NCI-H82 (cell line): ENCODE data around the gene MYLK.

ENCODE experiments used
- DNase-seq: peaks from one replicate; lab custom pipeline; 2025; lab: John Stamatoyannopoulos, UW

Gene MYLK

DNA sequence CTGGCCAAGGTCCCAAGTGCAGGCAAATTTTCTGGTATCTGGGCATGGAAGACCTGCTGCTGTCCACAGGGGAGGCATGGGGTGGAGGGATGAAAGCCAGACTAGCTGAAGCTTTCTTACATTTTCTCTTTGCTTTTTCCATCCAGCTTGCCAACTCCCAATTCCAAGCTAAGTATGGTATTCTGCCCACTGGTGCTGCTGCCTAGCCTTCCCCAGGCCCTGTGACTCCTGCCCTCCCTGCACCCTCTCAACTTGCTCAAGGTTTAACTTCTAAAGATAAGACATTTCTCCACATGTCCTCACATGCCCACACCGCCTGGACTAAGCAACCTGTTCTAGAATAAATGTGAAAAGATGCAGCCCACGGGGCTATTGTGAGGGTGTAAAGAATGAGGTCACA, 239.8 kb downstream of the MYLK start:
- no peak for DNase-seq

DNA sequence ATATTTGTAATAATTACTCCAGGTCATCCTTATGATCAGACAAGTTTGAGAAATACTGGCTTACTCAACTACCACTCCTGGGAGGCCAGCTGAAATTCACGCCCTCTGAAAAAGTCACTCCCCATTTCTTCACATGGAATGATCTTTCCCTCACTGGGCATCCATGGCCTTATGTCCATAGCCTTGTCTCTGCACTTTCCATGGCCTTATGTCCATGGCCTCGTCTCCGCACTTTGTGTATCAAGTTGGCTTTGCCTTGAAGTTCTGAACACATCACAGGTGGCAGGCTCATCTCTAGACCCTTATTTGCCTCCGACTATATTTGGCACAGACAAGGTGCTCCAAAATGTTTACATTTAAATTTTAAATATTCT, 241.2 kb downstream of the MYLK start:
- DNase-seq = no peak

GRCh38 chr3:123642182-123642956, 241.8 kb downstream of the MYLK start:
- DNase-seq = peak; percentile 94

DNA sequence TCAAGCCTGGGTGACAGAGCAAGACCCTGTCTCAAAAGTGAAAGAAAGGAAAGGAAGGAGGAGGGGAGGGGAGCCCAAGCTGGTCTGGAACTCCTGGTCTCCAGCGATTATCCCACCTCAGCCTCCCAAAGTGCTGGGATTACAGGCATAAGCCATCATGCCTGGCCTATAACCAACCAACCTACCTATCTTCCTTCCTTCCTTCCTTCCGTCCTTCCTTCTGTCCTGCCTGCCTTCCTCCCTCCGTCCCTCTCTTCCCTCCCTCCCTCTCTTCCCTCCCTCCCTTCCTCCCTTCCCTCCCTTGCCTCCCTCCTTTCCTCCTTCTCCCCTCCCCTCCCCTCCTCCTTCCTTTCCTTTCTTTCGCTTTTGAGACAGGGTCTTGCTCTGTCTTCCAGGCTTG, 242.6 kb downstream of the MYLK start:
- peak; percentile 37 for DNase-seq

DNA sequence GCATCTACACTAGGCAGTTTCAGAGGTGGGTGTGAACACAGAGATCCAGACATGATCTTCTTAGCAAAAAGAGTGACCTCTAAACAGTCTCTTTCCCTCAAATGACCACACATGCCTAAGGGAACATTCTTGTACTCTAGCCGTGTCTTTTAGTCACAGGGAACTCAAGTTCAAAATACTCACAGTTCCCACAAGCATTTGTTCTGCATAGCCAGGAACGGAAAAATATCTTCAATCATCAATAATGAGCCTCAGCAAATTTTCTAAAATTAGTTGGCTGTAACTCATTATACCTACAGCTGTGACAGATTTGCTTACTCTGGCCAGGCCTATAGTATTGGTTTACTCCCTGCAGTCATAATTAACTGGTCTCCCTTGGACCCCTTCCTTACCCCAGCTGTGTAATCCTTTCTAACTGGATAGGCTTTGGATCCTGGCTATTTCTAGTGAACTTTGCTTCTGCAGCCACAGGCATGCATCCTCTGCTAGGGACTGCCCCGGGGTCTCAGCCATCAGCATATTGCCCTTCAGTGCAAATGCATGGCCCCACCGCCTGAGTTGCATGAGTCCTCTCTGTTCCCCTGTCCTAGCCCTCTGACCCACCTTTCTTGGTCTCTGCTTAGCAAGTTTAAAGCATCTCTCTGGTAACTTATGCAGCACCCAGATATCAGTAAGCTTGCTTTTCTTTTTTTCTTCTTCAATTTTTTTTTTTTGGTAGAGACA, 243.2 kb downstream of the MYLK start:
- peak; percentile 84 for DNase-seq

DNA sequence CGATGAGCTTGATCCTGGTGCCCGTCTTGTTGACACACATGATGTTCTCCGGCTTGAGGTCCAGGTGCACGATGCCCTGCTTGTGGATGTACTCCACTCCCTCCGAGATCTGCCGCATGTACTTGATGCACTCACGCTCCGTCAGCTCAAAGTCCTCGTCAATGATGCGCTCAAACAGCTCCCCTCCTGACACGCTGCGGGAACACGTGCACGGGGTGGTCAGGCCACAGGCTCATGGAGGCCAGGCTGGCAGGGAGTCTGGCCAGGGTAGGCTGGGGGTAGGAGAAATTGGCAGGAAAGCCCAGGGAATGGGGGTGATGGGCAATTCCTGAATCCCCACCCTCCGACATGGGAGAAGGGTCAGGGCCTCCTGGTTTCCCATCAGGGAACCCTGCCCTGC, 243.8 kb downstream of the MYLK start:
- no peak for DNase-seq

DNA sequence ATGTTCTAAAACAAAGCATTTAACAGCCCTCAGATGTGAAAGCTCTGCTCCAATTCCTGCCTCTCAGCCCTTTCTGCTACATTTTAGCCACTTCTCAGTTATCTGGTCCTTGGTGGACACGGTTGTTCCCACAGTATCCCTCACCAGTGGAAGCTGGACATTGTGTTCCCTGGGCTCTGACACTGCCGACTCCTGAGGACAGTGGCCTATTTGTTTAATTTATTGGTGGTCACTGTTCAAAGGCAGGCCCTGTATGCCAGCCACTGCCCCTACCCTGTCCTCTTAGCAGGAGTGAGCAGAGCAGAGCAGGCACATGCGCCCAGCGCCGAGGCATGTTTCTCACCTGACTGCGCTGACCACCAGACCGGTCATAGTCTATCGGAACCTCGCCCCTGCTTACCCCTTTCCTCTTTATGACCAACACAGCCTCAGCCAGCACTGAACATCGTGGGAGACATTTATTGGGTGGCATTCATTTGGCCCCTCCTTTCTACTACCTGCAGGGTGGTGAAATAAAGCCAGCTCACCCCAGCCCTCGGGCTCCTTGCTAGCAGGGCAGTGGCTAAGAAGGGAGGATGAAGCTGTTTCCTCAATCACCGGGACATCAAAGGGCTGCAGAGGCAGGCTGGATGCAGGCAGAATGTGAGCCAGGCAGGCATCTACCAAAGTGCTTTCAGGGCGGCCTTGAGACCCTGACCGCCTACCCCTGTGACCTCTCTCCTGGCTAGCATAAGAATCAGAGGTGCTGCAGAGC, 245.0 kb downstream of the MYLK start:
- DNase-seq = no peak

GRCh38 chr3:123637841-123638240, 246.3 kb downstream of the MYLK start:
- no peak for DNase-seq

DNA sequence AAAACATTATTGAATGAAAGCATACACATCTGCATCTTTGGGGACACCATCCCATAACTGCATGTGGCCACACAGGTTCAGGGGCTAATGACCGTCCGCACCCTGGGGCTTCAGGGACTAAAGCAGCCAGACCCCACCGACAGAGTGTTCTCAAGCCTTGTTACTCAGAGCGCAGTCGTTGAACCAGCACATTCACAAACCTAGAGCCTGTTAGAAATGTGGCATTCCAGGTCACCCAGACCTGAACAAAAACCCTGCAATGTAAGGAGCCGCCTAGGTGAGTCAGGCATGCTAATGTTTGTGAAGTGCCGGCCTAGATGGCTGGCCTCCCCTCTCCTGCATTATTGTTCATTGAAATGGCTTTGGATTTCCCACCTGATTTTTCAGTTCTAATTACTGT, 247.0 kb downstream of the MYLK start:
- peak; percentile 34 for DNase-seq

- peak; percentile 99 for DNase-seq
Measured at GRCh38 chr3:123636431-123636841, 247.7 kb downstream of the MYLK start.

DNA sequence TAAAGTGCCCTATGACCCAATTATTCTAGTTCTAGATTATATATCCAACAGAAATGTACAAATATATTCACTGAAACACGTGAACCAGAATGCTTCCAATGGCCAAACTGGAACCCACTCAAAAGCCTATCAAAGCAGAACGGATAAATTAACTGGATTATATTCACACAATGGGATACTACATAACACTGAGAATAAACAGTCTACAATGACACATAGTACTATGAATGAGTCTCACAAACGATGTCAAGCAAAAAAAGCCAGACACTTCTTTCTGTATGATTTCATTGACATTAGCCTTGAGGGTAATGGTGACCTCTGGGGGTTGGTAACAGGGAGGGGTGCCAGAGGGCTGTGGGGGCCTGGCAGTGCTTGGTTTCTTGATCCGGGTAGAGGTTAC, 248.4 kb downstream of the MYLK start:
- DNase-seq = no peak

DNA sequence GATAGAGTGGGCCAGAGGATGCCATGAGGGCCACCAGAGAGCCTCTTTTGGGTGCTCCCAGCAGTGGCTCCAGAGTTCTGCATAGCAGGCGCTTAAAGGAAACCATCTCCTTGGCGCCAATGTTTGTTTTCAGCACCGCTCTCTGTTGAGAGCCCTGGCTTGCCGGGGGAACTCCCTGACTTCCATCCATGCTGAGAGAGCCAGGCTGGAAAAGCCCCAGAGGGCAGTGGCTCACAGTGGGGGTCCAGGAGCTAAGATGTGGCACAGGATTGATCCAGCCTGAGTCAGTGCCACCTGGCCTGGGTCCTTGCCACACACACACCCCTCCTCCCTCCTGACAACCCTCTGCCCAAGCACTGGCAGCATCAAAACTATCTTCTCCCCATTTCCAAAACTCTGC, 248.9 kb downstream of the MYLK start:
- no peak for DNase-seq

- no peak for DNase-seq
Measured at GRCh38 chr3:123634149-123635051, 249.7 kb downstream of the MYLK start.

DNA sequence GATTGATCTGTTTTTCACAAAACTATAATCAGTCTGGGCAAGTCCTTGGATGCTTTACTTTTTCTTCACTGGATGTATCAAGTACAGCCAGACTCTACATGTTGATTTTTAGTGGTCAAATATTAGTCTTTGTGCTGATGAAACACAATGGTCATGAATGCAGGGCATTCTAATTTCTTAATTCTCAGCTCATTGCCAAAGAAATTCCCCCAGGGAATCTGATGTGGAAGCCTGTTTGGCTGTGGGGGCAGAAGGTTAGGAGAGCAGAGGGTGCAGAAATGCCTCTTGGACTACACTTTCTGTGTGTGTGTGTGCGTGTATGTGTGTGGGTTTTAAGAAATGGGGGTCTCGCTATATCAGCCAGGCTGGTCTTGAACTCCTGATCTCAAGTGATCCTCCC, 250.6 kb downstream of the MYLK start:
- DNase-seq = no peak

DNA sequence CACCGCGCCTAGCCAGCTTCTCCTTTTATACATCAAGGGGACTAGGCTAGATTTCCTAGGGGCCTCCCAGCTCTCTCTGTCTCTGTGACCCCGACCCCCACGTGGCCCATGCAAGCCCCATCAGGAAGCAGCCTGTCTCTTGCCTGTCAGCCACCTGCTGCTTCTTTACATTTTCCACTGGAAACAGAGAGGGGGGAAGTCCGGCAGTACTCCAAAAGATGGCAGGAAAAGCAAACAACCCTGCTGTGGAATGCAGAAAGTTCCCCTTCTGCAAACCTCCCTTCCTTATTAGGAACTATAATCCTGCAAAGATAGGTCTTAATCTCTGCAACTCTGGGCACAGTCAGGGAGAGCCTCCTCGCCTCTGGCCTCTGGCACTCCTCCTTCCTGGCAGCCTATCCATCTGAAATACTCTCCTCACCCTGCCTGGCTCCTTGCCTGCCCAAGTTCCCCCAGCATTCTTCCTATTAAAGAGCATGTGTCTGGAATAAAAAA, 251.9 kb downstream of the MYLK start:
- peak; percentile 47 for DNase-seq

DNA sequence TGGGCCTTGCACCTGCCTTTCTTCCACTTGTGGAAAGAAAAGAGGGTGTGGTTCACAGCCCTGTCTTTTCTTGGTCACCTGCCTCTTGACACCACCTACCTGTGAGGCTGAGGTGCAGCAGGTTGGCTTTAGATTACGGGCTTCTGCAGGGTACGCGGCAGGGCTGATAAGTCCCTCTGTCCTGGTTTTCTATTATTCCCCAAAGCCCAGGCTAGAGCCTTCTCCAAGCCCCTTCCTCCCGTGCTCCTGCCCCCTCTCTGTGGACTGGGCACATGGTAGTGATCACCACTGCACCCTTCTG, 254.4 kb downstream of the MYLK start:
- no peak for DNase-seq

DNA sequence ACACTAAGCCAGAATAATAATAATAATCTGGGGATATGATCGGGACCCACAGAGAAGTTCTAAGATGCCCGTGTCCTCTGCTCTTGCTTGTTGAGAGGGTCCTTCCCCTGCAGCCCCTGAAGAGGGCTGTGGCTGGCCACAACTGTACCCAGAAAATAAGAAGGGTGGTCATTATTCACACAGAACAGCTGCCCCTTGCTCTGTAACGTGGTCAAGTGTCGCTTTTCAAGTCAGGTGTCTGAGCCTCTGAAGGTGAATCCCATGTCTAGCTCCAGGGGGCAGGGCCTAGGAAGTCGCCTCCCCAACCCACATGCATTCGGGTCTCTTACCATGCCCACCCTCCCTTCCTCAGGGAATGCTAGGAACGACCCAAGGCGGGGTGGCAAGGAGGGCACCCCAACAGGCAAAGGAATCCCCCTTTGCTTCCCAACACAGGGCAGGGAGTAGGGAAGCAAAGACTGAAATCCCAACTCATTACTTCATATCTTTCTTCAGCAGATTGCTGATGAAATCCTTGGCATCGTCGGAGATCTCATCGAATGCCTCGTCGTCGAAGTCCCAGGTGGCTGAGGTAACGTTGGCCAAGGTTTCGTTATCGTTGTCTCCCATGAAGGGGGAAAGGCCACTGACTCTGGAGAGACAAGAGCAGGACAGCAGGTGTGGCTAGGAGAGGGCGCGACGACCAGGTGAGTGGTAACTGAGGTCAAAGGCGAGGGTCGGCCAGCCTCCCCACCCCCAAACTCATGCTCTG, 255.0 kb downstream of the MYLK start:
- no peak for DNase-seq

GRCh38 chr3:123627673-123628670, 256.2 kb downstream of the MYLK start:
- DNase-seq = no peak

DNA sequence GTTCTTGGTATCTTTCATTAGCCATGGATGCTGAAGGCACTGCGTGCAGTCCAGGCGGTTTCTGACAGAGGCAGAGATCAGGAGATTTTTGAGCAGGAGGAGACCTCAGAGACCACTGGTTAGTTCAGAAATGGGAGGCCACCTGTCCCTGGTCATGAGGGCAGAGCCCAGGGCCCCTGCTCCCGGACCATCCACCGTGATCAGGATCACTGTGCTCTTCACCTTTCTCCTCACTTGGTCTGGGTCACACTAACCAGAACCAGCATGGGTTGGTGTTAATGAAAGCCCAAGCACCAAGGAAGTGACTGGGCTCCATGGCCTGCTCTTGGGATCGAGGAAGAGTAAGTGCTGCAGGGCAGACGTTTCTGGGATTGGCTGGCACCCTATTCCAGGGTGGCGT, 257.3 kb downstream of the MYLK start:
- DNase-seq = no peak

DNA sequence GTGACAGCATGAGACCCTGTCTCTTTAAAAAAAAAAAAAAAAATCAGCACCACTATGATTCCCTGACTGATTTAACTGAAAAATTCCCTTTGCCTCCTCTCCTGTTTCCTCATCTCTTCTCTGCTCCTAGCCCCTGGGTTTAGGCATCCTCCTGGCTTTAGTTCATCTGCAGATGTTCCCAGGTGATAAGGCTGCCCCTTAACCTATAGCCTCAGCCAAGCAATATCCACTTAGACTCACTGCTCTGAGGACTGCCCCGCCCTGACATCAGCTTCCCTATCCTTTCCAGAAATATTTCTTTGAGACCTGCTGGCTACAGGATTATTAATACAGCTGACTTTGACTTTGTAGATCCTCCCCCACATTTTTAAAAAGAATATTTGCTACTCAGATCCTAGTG, 259.8 kb downstream of the MYLK start:
- DNase-seq = no peak
